RWPE2 (cell line): ENCODE measurements around the gene CELF2.

Experiments
- ATAC-seq: fragments of 200-7000 bp; cut with Tn5 transposase; 3 replicates; pipeline ENCODE4 v1.9.1; 2021; ENCODE audit warnings: low read depth
- DNase-seq: peaks from one replicate; pipeline ENCODE4 v3.0.0-alpha.2; 2020; ENCODE audit warnings: low spot score
- H3K27ac ChIP-seq: fragments of 450-650 bp; 2 replicates; pipeline ENCODE4 v1.5.1; 2017; ENCODE audit warnings: mild to moderate bottlenecking; ENCODE audit not compliant: poor library complexity, severe bottlenecking
- H3K27me3 ChIP-seq: fragments of 250-450 bp; sonication (Bioruptor Pico); 2 replicates; pipeline ENCODE4 v1.5.1; 2021; ENCODE audit warnings: mild to moderate bottlenecking, moderate library complexity; ENCODE audit not compliant: insufficient read depth, poor library complexity, severe bottlenecking
- H3K36me3 ChIP-seq: fragments of 250-450 bp; sonication (Bioruptor Pico); 2 replicates; pipeline ENCODE4 v1.5.1; 2020; ENCODE audit warnings: low read depth, mild to moderate bottlenecking, moderate library complexity
- H3K4me1 ChIP-seq: fragments of 250-450 bp; sonication (Bioruptor Pico); 2 replicates; pipeline ENCODE4 v1.5.1; 2021; ENCODE audit warnings: mild to moderate bottlenecking, moderate library complexity; ENCODE audit not compliant: insufficient read depth, poor library complexity, severe bottlenecking
- H3K4me3 ChIP-seq: fragments of 250-450 bp; sonication (Bioruptor Pico); 2 replicates; pipeline ENCODE4 v1.5.1; 2021; ENCODE audit warnings: mild to moderate bottlenecking, moderate library complexity; ENCODE audit not compliant: severe bottlenecking
- H3K9me3 ChIP-seq: fragments of 250-450 bp; sonication (Bioruptor Pico); 2 replicates; pipeline ENCODE4 v1.5.1; 2021; ENCODE audit warnings: mild to moderate bottlenecking, moderate library complexity; ENCODE audit not compliant: severe bottlenecking
- TF ChIP-seq, protein P1 (sequence below): fragments of 450-650 bp; IDR thresholded peaks from one replicate; pipeline ENCODE4 v1.5.1; 2017; ENCODE audit warnings: mild to moderate bottlenecking, moderate library complexity; ENCODE audit not compliant: poor library complexity, severe bottlenecking

Gene CELF2

DNA sequence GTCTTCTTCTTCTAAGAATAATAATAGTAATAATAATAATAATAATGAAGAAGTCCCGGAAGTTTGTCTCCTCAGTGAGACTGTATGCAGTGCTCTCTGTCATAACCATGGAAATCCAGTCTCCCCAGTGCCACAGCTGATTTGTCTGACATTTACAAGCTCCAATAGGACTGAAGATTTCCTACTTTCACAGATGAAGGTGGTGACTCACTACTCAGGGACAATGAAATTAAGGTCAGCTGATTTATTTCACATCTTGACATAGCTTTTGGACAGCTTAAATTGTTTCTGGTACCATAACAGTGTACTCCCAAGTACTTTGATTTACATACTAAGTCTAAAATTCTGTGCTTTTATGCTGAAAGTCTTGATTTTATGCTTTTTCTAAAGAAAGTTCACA is 6.9 kb downstream of the CELF2 start:
- no peaks in the 10 kb centered on the region for H3K9me3 ChIP-seq
- no peak for DNase-seq
- no peaks in the 10 kb centered on the region for H3K4me1 ChIP-seq
- no peaks in the 10 kb centered on the region for H3K36me3 ChIP-seq
- H3K4me3 ChIP-seq: no peak overlapping the region
- TF ChIP-seq, protein P1, sequence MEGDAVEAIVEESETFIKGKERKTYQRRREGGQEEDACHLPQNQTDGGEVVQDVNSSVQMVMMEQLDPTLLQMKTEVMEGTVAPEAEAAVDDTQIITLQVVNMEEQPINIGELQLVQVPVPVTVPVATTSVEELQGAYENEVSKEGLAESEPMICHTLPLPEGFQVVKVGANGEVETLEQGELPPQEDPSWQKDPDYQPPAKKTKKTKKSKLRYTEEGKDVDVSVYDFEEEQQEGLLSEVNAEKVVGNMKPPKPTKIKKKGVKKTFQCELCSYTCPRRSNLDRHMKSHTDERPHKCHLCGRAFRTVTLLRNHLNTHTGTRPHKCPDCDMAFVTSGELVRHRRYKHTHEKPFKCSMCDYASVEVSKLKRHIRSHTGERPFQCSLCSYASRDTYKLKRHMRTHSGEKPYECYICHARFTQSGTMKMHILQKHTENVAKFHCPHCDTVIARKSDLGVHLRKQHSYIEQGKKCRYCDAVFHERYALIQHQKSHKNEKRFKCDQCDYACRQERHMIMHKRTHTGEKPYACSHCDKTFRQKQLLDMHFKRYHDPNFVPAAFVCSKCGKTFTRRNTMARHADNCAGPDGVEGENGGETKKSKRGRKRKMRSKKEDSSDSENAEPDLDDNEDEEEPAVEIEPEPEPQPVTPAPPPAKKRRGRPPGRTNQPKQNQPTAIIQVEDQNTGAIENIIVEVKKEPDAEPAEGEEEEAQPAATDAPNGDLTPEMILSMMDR: no peak
- H3K27ac ChIP-seq: no peak overlapping the region
- peaks cover 2% of the 10 kb centered on the region for H3K27me3 ChIP-seq
- ATAC-seq: no peak

DNA sequence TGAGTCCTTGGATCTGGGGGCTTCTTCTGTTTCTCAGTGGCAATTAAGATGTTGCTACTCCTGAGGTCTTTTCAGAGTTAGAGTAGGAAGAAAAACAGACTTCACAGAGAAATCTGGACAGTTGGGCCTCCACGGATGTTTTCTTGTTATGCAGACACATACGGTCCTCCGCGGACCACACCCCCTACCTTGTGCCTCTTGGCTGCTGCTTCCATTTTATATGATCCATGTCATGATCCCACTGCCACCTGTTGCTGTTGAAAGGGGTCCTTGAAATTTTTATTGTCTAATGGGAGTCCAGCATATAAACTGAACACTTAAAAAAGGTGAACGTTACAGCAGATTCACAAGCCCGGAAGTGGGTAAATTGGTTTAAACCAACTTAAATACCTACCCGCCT is 8.3 kb downstream of the CELF2 start:
- no peak for DNase-seq

DNA sequence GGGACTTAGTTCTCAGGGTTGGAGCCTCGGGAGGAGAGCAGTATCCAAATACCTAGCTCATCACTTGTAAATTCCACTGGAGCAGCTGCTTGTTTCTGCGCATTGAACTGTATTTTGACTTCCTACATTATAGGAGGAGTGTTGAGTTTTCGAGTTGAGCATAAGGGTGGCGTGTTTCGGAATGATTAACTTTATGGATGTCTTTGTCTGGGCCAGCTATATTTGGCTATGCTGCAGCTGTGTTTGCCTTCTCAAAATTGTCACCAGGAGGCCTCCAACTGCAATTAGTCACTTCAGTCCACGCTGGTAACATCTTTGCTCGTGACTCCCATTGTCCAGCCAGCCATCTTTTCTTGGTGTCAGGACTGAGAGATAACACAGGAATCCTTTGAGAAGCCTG is 9.1 kb downstream of the CELF2 start:
- no peaks in the 10 kb centered on the region for H3K9me3 ChIP-seq
- no peaks in the 10 kb centered on the region for H3K4me1 ChIP-seq
- TF ChIP-seq, protein P1: no peak
- H3K27ac ChIP-seq: no peak overlapping the region
- H3K36me3 ChIP-seq: no peaks in the 10 kb centered on the region
- no peak overlapping the region for H3K4me3 ChIP-seq
- no peaks in the 10 kb centered on the region for H3K27me3 ChIP-seq
- ATAC-seq (no peak), DNase-seq (no peak)

More for the DNA sequence above, 8.3 kb downstream of the CELF2 start:
- Histone ChIP-seq H3K27ac (no peak overlapping the region), H3K27me3 (no peaks in the 10 kb centered on the region), H3K4me1 (no peaks in the 10 kb centered on the region), H3K4me3 (no peak overlapping the region), H3K36me3 (no peaks in the 10 kb centered on the region), H3K9me3 (no peaks in the 10 kb centered on the region)
- TF ChIP-seq, protein P1: no peak
- ATAC-seq: no peak

DNA sequence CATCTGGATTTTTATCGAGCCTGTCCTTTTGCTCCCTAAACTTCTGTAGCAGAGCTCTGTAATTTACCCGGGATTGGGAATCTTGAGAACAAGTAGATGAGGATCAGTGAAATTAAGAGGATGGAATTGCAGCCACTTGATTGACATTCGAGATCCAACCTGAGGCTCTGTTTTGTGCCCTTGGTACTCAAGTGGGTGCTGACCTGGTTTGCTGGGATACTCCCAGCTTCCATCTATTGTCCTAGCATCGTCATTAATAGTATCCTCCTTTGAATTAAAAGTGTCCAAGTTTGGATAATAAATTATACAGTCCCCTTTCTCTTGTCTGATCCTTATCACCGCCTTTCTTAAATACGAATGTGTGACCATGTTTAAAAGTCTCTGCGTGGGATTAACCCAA is 17.1 kb downstream of the CELF2 start:
- peak overlapping the region; percentile 50 for H3K27ac ChIP-seq
- H3K36me3 ChIP-seq: no peaks in the 10 kb centered on the region
- TF ChIP-seq, protein P1: no peak
- H3K4me1 ChIP-seq: peaks cover 22% of the 10 kb centered on the region
- no peak overlapping the region for H3K4me3 ChIP-seq
- H3K27me3 ChIP-seq: no peaks in the 10 kb centered on the region
- ATAC-seq (no peak), DNase-seq (no peak)
- no peaks in the 10 kb centered on the region for H3K9me3 ChIP-seq

DNA sequence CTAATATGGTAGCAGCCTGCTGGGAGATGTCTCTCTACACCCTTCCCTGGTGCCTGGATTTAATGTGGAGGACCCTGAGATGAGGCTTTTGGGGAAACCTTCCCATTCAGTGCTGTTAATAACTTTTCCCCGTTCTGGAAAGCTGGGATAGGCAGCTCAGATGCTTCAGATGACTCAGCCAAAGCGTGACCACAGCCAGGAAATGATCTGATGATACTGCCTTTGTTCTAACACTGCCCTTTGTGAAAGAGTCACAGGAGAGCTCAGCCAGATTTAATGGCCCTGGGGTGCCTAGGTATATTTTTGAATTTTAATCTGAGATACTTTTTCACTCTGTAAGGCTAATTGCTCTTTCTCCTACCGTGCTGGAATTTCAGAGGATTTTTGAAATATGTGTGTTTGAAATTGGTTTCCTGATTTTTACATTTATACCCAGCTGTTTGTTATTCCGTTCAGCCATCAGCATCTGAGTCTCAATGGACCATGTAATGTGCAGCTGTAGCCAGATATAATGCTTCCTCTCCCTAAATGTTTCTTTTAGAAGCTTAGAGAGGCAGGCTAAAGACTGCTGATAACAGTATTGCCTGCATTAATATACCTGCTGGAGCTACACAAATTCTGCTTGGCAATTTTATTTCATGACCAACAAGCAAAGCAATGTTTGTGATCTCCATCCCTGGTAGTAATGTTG is 17.8 kb downstream of the CELF2 start:
- Histone ChIP-seq H3K36me3 (no peaks in the 10 kb centered on the region), H3K27ac (peak overlapping the region; percentile 50), H3K9me3 (no peaks in the 10 kb centered on the region), H3K4me1 (peaks cover 22% of the 10 kb centered on the region), H3K27me3 (no peaks in the 10 kb centered on the region), H3K4me3 (no peak overlapping the region)
- TF ChIP-seq, protein P1: no peak
- ATAC-seq (peak; percentile 97), DNase-seq (peak; percentile 62)
